GM12891 (cell line): ENCODE measurements around the gene FANCE.
"Not testable (repeated sequence)": the region's sequence is repeated elsewhere in the genome, so short reads cannot be mapped to it uniquely, and the experiment has no call there.

Experiments used
- DNase-seq: peaks from one replicate; pipeline ENCODE4 v3.0.0; 2011; ENCODE audit warnings: low spot score; ENCODE audit not compliant: insufficient read length
- FAIRE-seq: peaks from 2 replicates; lab custom pipeline; 2011; peaks lifted over from hg19 to GRCh38; lab: Jason Lieb, UNC
- PAX5 ChIP-seq: IDR thresholded peaks from 2 replicates; pipeline ENCODE4 v1.6.1; 2011; ENCODE audit warnings: low read length, moderate library complexity, mild to moderate bottlenecking; ENCODE audit not compliant: insufficient read depth, severe bottlenecking
- POLR2A ChIP-seq: IDR thresholded peaks from 2 replicates; pipeline ENCODE4 v1.6.1; 2011; ENCODE audit warnings: low read depth, low read length, control low read depth
- POLR2AphosphoS5 ChIP-seq: IDR thresholded peaks from 2 replicates; pipeline ENCODE4 v1.6.1; 2011; ENCODE audit warnings: low read depth, low read length, control low read depth
- POU2F2 ChIP-seq: IDR thresholded peaks from 2 replicates; pipeline ENCODE4 v1.6.1; 2011; ENCODE audit warnings: low read depth, mild to moderate bottlenecking, control low read depth, low read length, moderate library complexity
- SPI1 ChIP-seq: IDR thresholded peaks from 2 replicates; pipeline ENCODE4 v1.6.1; 2011; ENCODE audit warnings: low read depth, low read length, control low read depth
- TAF1 ChIP-seq: IDR thresholded peaks from 2 replicates; pipeline ENCODE4 v1.6.1; 2011; ENCODE audit warnings: low read depth, low read length, control low read depth

FANCE gene

GRCh38 chr6:35507221-35507620 lies 55.1 kb downstream of the FANCE start:
- no peak for FAIRE-seq

DNA sequence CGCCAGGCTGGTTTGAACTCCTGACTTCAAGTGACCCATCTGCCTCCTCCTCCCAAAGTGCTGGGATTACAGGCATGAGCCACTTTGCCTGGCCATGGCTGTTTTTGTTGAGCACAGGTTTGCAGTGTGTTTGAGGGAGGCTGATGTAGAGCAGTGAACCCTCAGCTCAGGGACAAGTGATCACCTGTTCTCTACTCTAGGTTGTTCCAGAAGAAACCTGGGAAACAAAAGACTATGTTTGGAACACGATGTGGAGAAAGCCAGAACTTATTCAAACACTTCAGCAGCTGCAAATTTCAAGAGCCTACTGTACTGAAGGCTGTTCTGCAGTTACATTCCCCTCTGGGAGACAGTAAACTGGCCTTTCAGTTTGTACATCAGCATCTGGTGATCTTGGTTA lies 55.9 kb downstream of the FANCE start:
- DNase-seq (no peak), FAIRE-seq (no peak)
- TF ChIP-seq SPI1 = no peak
- no peak for TF ChIP-seq POLR2A
- TF ChIP-seq TAF1 = no peak

More at GRCh38 chr6:35507221-35507620, 55.1 kb downstream of the FANCE start:
- TF ChIP-seq PAX5 (no peak), TAF1 (no peak), POLR2A (no peak), POLR2AphosphoS5 (no peak), POU2F2 (no peak)
- DNase-seq = no peak

- DNase-seq (no peak), FAIRE-seq (no peak)
- TF ChIP-seq TAF1 (no peak), PAX5 (no peak), POLR2AphosphoS5 (no peak), POLR2A (no peak), SPI1 (no peak), POU2F2 (no peak)
Measured at GRCh38 chr6:35508542-35508941, 56.4 kb downstream of the FANCE start.

DNA sequence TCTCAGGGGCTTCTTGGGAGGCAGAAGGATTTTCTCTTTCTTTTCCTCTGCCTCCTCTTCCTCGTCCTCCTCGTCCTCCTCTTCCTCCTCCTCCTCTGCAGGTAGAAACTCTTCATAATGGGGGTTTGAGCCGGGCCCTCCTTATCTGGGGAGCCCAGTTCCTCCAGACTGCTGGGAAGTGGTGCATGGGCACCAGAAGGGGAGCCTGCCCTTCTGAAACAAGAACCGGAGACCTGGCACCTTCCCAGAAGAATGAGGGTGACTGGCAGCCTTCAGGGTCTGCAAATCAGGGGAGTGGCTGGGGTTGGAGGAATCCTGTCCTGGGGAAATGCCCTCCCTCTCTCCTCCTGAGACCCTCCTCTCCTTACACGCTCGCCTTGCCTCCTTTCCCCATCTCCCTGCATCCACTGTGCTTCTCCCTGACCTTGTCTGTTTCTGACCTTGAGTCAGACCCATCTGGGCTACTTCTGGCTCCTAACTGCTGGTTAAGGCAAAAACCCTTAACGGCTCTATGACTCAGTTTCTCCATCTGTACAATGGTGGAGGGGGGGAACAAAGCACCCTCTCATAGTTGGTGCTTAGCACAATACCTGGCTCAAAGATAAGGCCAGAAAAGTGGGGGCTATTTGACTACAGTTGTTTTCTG lies 58.9 kb downstream of the FANCE start:
- FAIRE-seq (no peak), DNase-seq (no peak)
- TF ChIP-seq TAF1 (no peak), POLR2AphosphoS5 (no peak), POU2F2 (no peak), SPI1 (no peak), POLR2A (no peak), PAX5 (no peak)

DNA sequence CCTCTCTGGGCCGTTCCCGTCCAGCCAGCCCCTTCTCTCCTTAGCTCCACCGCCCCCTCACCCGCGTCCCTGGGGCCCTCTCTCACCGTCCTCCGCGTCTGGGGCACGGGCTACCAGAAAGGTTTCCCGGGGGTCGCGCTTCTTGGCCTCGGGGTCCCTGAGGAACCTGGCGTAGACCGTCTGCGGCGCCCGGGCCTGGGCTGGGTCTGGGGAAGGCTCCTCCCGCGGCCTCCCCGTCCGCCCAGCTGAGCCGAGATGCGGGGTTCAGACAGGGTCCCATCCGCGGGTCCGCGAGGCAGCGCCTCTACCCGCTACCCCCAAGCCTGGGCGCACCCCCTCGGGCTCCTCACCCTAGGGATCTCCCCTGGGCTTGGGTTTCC lies 59.4 kb downstream of the FANCE start:
- no peak for DNase-seq
- TF ChIP-seq PAX5 = no peak
- TF ChIP-seq TAF1 = no peak
- TF ChIP-seq POLR2AphosphoS5 = no peak
- no peak for TF ChIP-seq POU2F2
- no peak for TF ChIP-seq SPI1
- no peak for TF ChIP-seq POLR2A
- FAIRE-seq = no peak

DNA sequence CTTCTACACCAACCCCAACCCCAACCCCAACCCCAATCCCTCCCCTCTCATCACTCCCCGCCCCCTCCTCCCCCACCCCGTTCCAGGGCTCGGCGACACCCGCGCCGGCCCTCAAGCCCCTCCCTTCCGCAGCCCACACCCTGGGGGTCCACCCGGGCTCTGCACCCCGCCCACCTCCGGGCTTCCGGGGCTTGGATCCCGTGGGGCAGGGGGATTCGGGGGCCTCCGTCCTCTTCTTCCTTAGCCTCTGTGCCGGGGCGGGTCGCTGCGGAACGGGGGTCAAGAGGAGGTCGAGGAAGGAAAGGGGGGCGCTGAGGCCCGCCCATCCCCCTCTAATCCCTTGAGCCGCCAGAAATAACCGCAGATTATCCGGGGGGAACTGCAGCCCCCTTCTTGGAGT lies 59.9 kb downstream of the FANCE start:
- DNase-seq (no peak), FAIRE-seq (no peak)
- no peak for TF ChIP-seq SPI1
- TF ChIP-seq POLR2AphosphoS5 = no peak
- no peak for TF ChIP-seq PAX5
- TF ChIP-seq POU2F2 = no peak
- no peak for TF ChIP-seq POLR2A
- TF ChIP-seq TAF1 = no peak

GRCh38 chr6:35512740-35513139 lies 60.6 kb downstream of the FANCE start, which contains the start of gene TULP1:
TULP1 (minus strand) TSS chr6:35512896; CDS start chr6:35512858, 38 bp downstream.
- DNase-seq (no peak), FAIRE-seq (no peak)
- TF ChIP-seq TAF1 = no peak
- TF ChIP-seq POU2F2 = no peak
- no peak for TF ChIP-seq SPI1
- no peak for TF ChIP-seq POLR2AphosphoS5
- no peak for TF ChIP-seq PAX5
- TF ChIP-seq POLR2A = no peak

DNA sequence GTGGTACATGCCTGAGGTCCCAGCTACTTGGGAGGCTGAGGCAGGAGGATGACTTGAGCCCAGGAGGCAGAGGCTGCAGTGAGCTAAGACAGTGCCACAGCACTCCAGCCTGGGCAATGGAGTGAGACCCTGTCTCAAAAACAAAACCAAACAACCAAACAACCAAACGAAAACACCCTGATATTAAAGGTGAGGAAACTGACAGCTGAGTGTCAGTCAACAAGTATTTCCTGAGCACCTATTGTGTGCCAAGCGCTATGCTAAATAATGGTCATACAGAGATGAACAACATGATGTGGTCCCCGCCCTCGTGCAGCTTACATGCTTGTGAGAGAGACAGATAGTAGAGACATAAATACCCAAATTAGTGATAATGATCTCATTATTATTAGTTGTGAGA lies 62.4 kb downstream of the FANCE start:
- no peak for DNase-seq
- TF ChIP-seq POLR2AphosphoS5 (no peak), POU2F2 (no peak), PAX5 (no peak), POLR2A (no peak)
- no peak for FAIRE-seq

GRCh38 chr6:35515939-35516338 lies 63.8 kb downstream of the FANCE start:
- FAIRE-seq, DNase-seq: not testable (repeated sequence)
